Measurements from ENCODE around the gene ELL2. TPM values are rescaled to one million over a fixed set of nuclear protein-coding genes. Genes with fewer than 3 reads are reported as not detected.

ELL2 gene
- total RNA-seq, 2 donors from 2014 or later: 26.9 to 38.2 TPM

GRCh38 chr5:95936812-95937397, 24.7 kb downstream of the ELL2 start:
- TF ChIP-seq CTCF (IDR thresholded peaks at IDR 0.05): no peak
- DNase-seq: no peak
- Histone ChIP-seq H3K9ac (ENCODE audit: low read depth in 2 of 2, low read length in 2 of 2) (no peak overlapping the region), H3K27me3 (no peaks in the 10 kb centered on the region), H3K4me1 (no peaks in the 10 kb centered on the region), H3K36me3 (no peaks in the 10 kb centered on the region), H3K4me3 (no peak overlapping the region), H3K27ac (no peak overlapping the region), H3K9me3 (no peaks in the 10 kb centered on the region)
- intact Hi-C loops (cut with DNase I): no loop called here

- intact Hi-C loops (cut with DNase I): no loop called here
- Histone ChIP-seq H3K36me3 (no peaks in the 10 kb centered on the region), H3K4me1 (no peaks in the 10 kb centered on the region), H3K4me3 (no peak overlapping the region), H3K27me3 (no peaks in the 10 kb centered on the region), H3K9ac (ENCODE audit: low read depth in 2 of 2, low read length in 2 of 2) (no peak overlapping the region), H3K27ac (no peak overlapping the region), H3K9me3 (no peaks in the 10 kb centered on the region)
- DNase-seq: no peak
- no peak for TF ChIP-seq CTCF (IDR thresholded peaks at IDR 0.05)
Measured at GRCh38 chr5:95935553-95936100, 26.0 kb downstream of the ELL2 start.

- Histone ChIP-seq H3K4me3 (no peak overlapping the region), H3K27me3 (no peaks in the 10 kb centered on the region), H3K4me1 (no peaks in the 10 kb centered on the region), H3K27ac (no peak overlapping the region), H3K36me3 (no peaks in the 10 kb centered on the region), H3K9ac (ENCODE audit: low read depth in 2 of 2, low read length in 2 of 2) (no peak overlapping the region), H3K9me3 (no peaks in the 10 kb centered on the region)
- intact Hi-C loops (cut with DNase I): no loop called here
- no peak for TF ChIP-seq CTCF (IDR thresholded peaks at IDR 0.05)
- no peak for DNase-seq
Measured at GRCh38 chr5:95934207-95934804, 27.3 kb downstream of the ELL2 start.

- Histone ChIP-seq H3K27me3 (no peaks in the 10 kb centered on the region), H3K9me3 (no peaks in the 10 kb centered on the region), H3K4me3 (no peak overlapping the region), H3K27ac (no peak overlapping the region), H3K36me3 (no peaks in the 10 kb centered on the region), H3K4me1 (no peaks in the 10 kb centered on the region), H3K9ac (ENCODE audit: low read depth in 2 of 2, low read length in 2 of 2) (no peak overlapping the region)
- DNase-seq: no peak
- TF ChIP-seq CTCF (IDR thresholded peaks at IDR 0.05): no peak
- intact Hi-C loops (cut with DNase I): no loop called here
Measured at GRCh38 chr5:95932941-95933340, 28.7 kb downstream of the ELL2 start.

GRCh38 chr5:95931079-95931833, 30.4 kb downstream of the ELL2 start:
- H3K4me3 ChIP-seq: no peak overlapping the region
- DNase-seq: no peak
- H3K9me3 ChIP-seq: no peaks in the 10 kb centered on the region
- H3K27me3 ChIP-seq: no peaks in the 10 kb centered on the region
- no peak overlapping the region for H3K27ac ChIP-seq
- H3K4me1 ChIP-seq: no peaks in the 10 kb centered on the region
- TF ChIP-seq CTCF (IDR thresholded peaks at IDR 0.05): no peak
- H3K9ac ChIP-seq (ENCODE audit: low read depth in 2 of 2, low read length in 2 of 2): no peak overlapping the region
- no peaks in the 10 kb centered on the region for H3K36me3 ChIP-seq
- intact Hi-C loops (cut with DNase I): no loop called here
